OCI-LY3 (cell line): ENCODE measurements around the gene BCKDK.

Experiments
- CTCF ChIP-seq: fragments of 200-600, 300-600 bp; sonication (generic); IDR thresholded peaks from 2 replicates; pipeline ENCODE4 v1.5.1; 2014; ENCODE audit warnings: antibody characterized with exemption, low read length, low read depth
- EZH2phosphoT487 ChIP-seq: fragments of 200-600 bp; shearing (Covaris generic); IDR thresholded peaks from 2 replicates; pipeline ENCODE4 v1.6.1; 2018; ENCODE audit warnings: antibody characterized with exemption, mixed run types, low read depth

- no peak for TF ChIP-seq CTCF
- no peak for TF ChIP-seq EZH2phosphoT487
These were observed 37.3 kb downstream of the BCKDK start for GRCh38 chr16:31145398-31145990.
